ENCODE measurements around the gene RAB25. TPM values are rescaled to one million over a fixed set of nuclear protein-coding genes. Genes with fewer than 3 reads are reported as not detected.

Gene RAB25
- total and polyA plus RNA-seq, 2 of the 13 experiments (the other 11 are each of a cell fraction or from before 2014, with no cell fraction given): 0.20 to 0.22 TPM

GRCh38 chr1:156118177-156118868 is 57.4 kb downstream of the RAB25 start (continued):
- no peak for TF ChIP-seq RERE (CRISPR knock-in tag; IDR thresholded peaks at IDR 0.05; ENCODE audit: low read depth)
- TF ChIP-seq HOXA9 (CRISPR knock-in tag; IDR thresholded peaks at IDR 0.05; ENCODE audit: borderline replicate concordance): no peak
- TF ChIP-seq GTF2F1 (IDR thresholded peaks at IDR 0.05; ENCODE audit: low read length): no peak
- no peak for TF ChIP-seq ZNF546 (CRISPR knock-in tag; conservative IDR thresholded peaks at IDR 0.05)
- TF ChIP-seq ZNF260 (CRISPR knock-in tag; IDR thresholded peaks at IDR 0.05; ENCODE audit: borderline replicate concordance, low read depth): no peak
- no peak for TF ChIP-seq KMT2B (CRISPR knock-in tag; IDR thresholded peaks at IDR 0.05)
- TF ChIP-seq CENPT (CRISPR knock-in tag; IDR thresholded peaks at IDR 0.05; ENCODE audit: low read depth): no peak
- TF ChIP-seq ZZZ3 (CRISPR knock-in tag; IDR thresholded peaks at IDR 0.05; ENCODE audit: borderline replicate concordance): no peak
- TF ChIP-seq PCBP2 (optimal IDR thresholded peaks at IDR 0.05; ENCODE audit: low read depth, low read length, poor library complexity, severe bottlenecking): no peak
